HG03135 (cell line): ENCODE measurements around the gene PLA2G4E.

Source experiments
- ATAC-seq: cut with Tn5 transposase; IDR thresholded peaks from one replicate; pipeline ENCODE4 v1.9.1; 2021; ENCODE audit warnings: mild to moderate bottlenecking, moderate library complexity; ENCODE audit not compliant: unreplicated experiment

The PLA2G4E gene

DNA sequence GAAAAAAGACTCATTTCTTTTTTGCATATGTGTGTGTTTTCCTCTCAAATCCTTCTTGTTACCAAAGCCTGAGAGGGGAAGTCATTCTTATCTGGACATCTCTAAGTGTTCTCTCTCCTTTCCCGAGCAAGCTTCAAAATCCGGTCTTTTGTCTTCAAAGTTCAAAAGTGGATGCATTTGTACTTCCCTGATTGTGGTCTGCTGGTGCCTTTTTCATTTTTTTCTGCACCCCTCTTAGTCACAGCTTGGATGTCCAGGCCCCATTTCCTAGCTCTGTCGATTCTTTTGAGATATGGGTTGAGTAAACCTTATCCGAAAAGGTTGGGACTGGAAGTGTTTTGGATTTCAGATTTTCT lies 83.3 kb downstream of the PLA2G4E start:
- ATAC-seq, result no peak

DNA sequence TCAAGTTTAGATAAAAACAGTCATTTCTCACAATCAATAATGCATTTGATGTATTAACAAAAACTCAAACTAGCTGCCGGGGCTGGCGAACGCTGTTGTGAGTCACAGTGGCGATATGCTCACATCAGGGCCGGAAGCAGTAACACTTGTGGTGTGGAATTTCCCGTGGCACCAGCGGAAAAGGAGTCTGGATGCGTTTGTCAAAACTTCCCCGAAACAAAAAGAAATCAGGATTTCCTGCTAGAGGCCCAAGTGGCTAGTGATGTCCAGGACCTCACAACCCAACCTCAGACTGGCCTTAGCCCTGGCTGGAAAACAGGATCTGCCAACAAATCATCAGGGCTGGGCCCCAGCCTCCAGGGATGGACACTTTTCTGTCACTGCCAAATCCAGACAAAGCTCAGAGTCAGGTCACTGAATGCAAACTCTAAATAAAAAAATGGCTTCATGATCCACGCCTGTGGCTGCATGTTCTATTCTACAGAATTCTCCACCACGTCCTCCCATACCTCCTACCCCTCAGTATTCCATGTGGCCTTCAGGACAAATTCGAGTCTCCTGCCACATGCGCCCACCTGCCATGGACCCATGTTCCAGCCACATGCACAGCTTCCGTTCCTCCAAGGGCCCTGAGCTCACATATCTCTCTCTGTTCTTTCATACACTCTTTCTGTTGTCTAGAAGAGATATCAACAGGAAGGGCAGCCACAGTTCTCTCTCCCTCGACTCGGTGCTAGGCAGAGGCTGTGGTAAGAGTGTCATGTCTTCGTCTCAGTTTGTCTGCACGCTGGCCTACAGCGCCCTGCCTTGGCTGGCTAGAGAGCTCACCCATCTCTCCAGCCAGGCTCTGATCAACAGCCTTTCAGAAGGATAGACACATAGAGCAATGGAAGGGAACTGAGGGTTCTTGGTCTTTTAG lies 83.9 kb downstream of the PLA2G4E start:
- ATAC-seq, result no peak

- ATAC-seq, result no peak
Observed at GRCh38 chr15:41936155-41936554, 84.7 kb downstream of the PLA2G4E start.

- no peak for ATAC-seq
Observed at GRCh38 chr15:41935566-41936020, 85.2 kb downstream of the PLA2G4E start.

- no peak for ATAC-seq
Observed at GRCh38 chr15:41934843-41935242, 86.0 kb downstream of the PLA2G4E start.

DNA sequence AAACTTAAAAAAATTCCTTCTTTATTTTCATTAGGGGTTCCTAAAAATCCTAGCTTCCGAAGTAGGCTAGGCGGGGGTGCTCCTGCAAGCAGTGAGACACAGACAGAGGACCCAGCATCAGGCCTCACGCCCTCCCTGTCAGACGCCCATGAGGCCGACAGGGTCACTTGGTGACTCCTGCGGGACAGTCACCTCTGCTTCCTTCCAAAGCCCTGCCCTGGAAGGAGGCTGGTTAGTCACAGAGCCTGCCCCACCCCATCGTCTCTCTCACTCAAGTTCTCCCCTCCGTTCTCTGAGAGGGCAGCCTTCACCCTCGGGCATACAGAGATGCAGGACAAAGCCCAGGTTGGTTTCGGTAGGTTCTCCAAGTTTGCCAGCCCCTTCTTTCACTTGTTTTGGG lies 87.1 kb downstream of the PLA2G4E start:
- ATAC-seq, result no peak

DNA sequence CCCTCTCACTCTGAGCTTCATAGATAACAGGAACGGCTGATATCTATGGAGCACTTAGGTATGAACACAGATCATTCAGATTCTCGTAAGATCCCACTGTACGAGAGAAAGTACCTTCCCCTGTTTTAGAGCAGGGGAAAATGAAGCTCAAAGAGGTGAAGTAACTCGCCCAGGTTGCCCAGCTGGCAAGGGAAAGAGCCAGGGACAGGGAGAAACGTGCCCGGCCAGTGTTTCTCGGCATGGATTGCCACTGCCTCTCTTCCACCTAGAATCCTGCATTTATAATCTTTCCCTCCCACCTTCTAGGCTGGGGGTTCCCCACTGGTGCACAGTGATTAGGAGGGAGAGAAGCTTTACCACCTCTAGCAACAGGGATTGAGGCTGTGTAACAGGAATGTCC lies 87.5 kb downstream of the PLA2G4E start:
- ATAC-seq, result no peak

DNA sequence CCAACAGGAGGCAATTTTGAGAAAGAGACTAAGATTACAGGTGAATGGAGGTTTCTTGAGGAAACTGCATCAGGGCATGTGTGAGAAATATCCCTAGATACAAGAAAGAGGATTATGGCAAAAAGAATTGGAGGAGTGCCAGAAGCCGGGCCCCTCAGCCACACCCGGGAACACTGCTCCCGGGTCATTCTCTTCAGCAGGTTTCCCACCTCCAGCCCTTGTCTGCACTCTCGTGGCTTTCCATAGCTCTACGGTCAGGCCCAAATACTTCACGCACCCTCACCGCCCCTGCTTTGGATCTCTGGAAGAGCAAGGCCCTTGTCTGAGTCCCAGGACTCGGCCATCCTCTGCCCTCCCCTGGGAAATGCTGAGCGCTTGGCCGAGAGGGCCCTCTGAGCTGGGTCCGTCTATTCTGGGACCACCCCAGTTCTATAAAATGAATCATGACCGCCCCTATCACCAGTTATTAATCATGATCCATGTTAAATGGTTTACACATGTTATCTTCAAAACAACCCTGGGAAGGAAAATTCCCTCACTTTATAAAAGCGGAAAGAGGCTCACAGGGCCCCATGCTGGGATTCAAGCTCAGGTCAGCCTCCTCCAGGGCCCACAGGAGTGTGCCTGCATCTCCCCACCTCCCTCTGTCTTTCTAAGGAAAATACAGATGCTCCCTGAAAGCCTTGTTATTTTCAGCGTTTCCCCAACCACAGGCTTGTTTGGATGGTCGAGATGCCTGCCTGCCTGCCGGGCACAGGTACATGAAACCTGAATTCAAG lies 88.1 kb downstream of the PLA2G4E start:
- no peak for ATAC-seq

DNA sequence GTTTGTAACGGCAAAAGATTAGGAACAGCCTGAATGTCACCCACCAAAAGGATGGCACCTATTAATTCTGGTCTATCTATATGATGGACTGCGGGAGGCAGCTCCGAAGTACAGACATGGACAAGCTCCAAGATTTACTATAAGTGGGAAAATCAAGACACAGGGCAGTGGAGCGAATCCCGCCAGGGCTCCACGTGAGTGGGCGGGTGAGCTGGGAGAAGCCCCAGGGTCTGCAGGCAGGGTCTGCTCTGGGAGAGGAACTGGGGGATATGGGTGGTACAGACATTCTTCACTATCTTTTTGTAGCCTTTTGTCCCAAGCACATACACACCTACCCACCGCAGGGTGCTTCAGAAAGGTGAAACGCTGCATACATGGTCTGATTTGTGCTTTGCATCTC lies 88.7 kb downstream of the PLA2G4E start:
- no peak for ATAC-seq
